GM20431 (cell line): ENCODE data around the gene AATF.

Source experiments
- in situ Hi-C: fragments of 300-500 bp; cut with MseI, MboI; formaldehyde crosslinking; loops from one replicate; pipeline ENCODE4 v1.15.0; 2020; ENCODE audit warnings: low sequenced_read_pairs; ENCODE audit not compliant: unreplicated experiment

The AATF gene

GRCh38 chr17:36975922-36976515 is 27.3 kb downstream of the AATF start:
- in situ Hi-C loops, result no loop called here

- in situ Hi-C loops, result no loop called here
Observed at GRCh38 chr17:36977066-36977465, 28.3 kb downstream of the AATF start.

GRCh38 chr17:36977568-36977967 is 28.8 kb downstream of the AATF start:
- in situ Hi-C loops, result no loop called here

GRCh38 chr17:36978810-36979564 is 30.2 kb downstream of the AATF start:
- in situ Hi-C loops, result no loop called here

- in situ Hi-C loops, result no loop called here
Observed at GRCh38 chr17:36979565-36979941, 30.8 kb downstream of the AATF start.

GRCh38 chr17:36980280-36980761 is 31.6 kb downstream of the AATF start:
- in situ Hi-C loops, result no loop called here

GRCh38 chr17:36983618-36984017 is 34.9 kb downstream of the AATF start:
- in situ Hi-C loops, result no loop called here

- in situ Hi-C loops, result no loop called here
Observed at GRCh38 chr17:36989173-36989572, 40.4 kb downstream of the AATF start.

GRCh38 chr17:36992701-36993100 is 43.9 kb downstream of the AATF start:
- in situ Hi-C loops, result no loop called here

- in situ Hi-C loops, result no loop called here
Observed at GRCh38 chr17:36993227-36993626, 44.5 kb downstream of the AATF start.

- in situ Hi-C loops, result no loop called here
Observed at GRCh38 chr17:36994438-36994837, 45.7 kb downstream of the AATF start.

- in situ Hi-C loops, result no loop called here
Observed at GRCh38 chr17:36999471-36999870, 50.7 kb downstream of the AATF start.

GRCh38 chr17:37016780-37017179 is 68.0 kb downstream of the AATF start:
- in situ Hi-C loops, result no loop called here

- in situ Hi-C loops, result no loop called here
Observed at GRCh38 chr17:37017404-37017803, 68.7 kb downstream of the AATF start.

GRCh38 chr17:37019117-37019740 is 70.5 kb downstream of the AATF start:
- in situ Hi-C loops, result no loop called here

GRCh38 chr17:37019741-37020129 is 71.0 kb downstream of the AATF start:
- in situ Hi-C loops, result no loop called here

- in situ Hi-C loops, result no loop called here
Observed at GRCh38 chr17:37024181-37024637, 75.5 kb downstream of the AATF start.

GRCh38 chr17:37025238-37025637 is 76.5 kb downstream of the AATF start:
- in situ Hi-C loops, result loop anchor here (25.0 kb wide), 1 partner anchor 188 kb away; no protein-coding TSS in a partner anchor

GRCh38 chr17:37025847-37026530 is 77.2 kb downstream of the AATF start:
- in situ Hi-C loops, result loop anchor here (25.0 kb wide), 1 partner anchor 189 kb away; no protein-coding TSS in a partner anchor

- in situ Hi-C loops, result loop anchor here (25.0 kb wide), 1 partner anchor 189 kb away; no protein-coding TSS in a partner anchor
Observed at GRCh38 chr17:37026531-37026869, 77.7 kb downstream of the AATF start.
